ENCODE data around the gene POLD4. TPM values are rescaled to one million over a fixed set of nuclear protein-coding genes. Genes with fewer than 3 reads are reported as not detected.
A peak's percentile ranks its signal among the peaks of the same experiment; 100 is the strongest.

Gene POLD4
- total RNA-seq, 1 donor from 2014 or later = 32.0 TPM

- Mint-ChIP-seq H3K27me3 (ENCODE audit: low read depth) (no peaks in the 10 kb centered on the region), H3K36me3 (no peaks in the 10 kb centered on the region), H3K4me3 (no peak overlapping the region), H3K9me3 (peaks cover under 1% of the 10 kb centered on the region), H3K27ac (no peak overlapping the region), H3K4me1 (peaks cover 1% of the 10 kb centered on the region)
- no peak for DNase-seq (ENCODE audit: low spot score in 2 of 2, unreplicated experiment in 2 of 2)
- no peak for TF ChIP-seq CTCF (IDR thresholded peaks at IDR 0.05; ENCODE audit: unreplicated experiment)
Observed at GRCh38 chr11:67337257-67337656, 16.1 kb downstream of the POLD4 start.

- Mint-ChIP-seq H3K36me3 (peaks cover 2% of the 10 kb centered on the region), H3K4me3 (no peak overlapping the region), H3K27ac (peak overlapping the region; percentile 34), H3K4me1 (peaks cover 5% of the 10 kb centered on the region), H3K9me3 (no peaks in the 10 kb centered on the region), H3K27me3 (ENCODE audit: low read depth) (no peaks in the 10 kb centered on the region)
- no peak for DNase-seq (ENCODE audit: low spot score in 2 of 2, unreplicated experiment in 2 of 2)
- no peak for TF ChIP-seq CTCF (IDR thresholded peaks at IDR 0.05; ENCODE audit: unreplicated experiment)
Observed at GRCh38 chr11:67332081-67332691, 21.2 kb downstream of the POLD4 start.

- no peak overlapping the region for H3K4me3 Mint-ChIP-seq
- no peak for DNase-seq (ENCODE audit: low spot score in 2 of 2, unreplicated experiment in 2 of 2)
- peaks cover 2% of the 10 kb centered on the region for H3K27me3 Mint-ChIP-seq (ENCODE audit: low read depth)
- no peaks in the 10 kb centered on the region for H3K9me3 Mint-ChIP-seq
- H3K27ac Mint-ChIP-seq = no peak overlapping the region
- no peak for TF ChIP-seq CTCF (IDR thresholded peaks at IDR 0.05; ENCODE audit: unreplicated experiment)
- peaks cover 6% of the 10 kb centered on the region for H3K36me3 Mint-ChIP-seq
- H3K4me1 Mint-ChIP-seq = peaks cover 4% of the 10 kb centered on the region
Observed at GRCh38 chr11:67323526-67323925, 29.8 kb downstream of the POLD4 start.

- no peak for DNase-seq (ENCODE audit: low spot score in 2 of 2, unreplicated experiment in 2 of 2)
- no peak overlapping the region for H3K4me3 Mint-ChIP-seq
- H3K27me3 Mint-ChIP-seq (ENCODE audit: low read depth) = peaks cover 4% of the 10 kb centered on the region
- peaks cover 7% of the 10 kb centered on the region for H3K4me1 Mint-ChIP-seq
- no peak for TF ChIP-seq CTCF (IDR thresholded peaks at IDR 0.05; ENCODE audit: unreplicated experiment)
- H3K36me3 Mint-ChIP-seq = peaks cover 6% of the 10 kb centered on the region
- H3K9me3 Mint-ChIP-seq = no peaks in the 10 kb centered on the region
- no peak overlapping the region for H3K27ac Mint-ChIP-seq
Observed at GRCh38 chr11:67322049-67322448, 31.3 kb downstream of the POLD4 start.

GRCh38 chr11:67321313-67321871 is 32.0 kb downstream of the POLD4 start:
- Mint-ChIP-seq H3K27ac (no peak overlapping the region), H3K4me3 (no peak overlapping the region), H3K27me3 (ENCODE audit: low read depth) (peaks cover 4% of the 10 kb centered on the region), H3K9me3 (no peaks in the 10 kb centered on the region), H3K36me3 (peaks cover 6% of the 10 kb centered on the region), H3K4me1 (peaks cover 10% of the 10 kb centered on the region)
- DNase-seq (ENCODE audit: low spot score in 2 of 2, unreplicated experiment in 2 of 2) = no peak
- no peak for TF ChIP-seq CTCF (IDR thresholded peaks at IDR 0.05; ENCODE audit: unreplicated experiment)

All from mesothelial cell of epicardium (in vitro differentiated cells).